K562 (cell line): ENCODE results near the gene SLC43A2. TPM values are rescaled to one million over a fixed set of nuclear protein-coding genes. Genes with fewer than 3 reads are reported as not detected.

Experiments used
- ATAC-seq: fragments of 200-7000 bp; cut with Tn5 transposase; 3 replicates; pipeline ENCODE4 v1.9.1; 2020; ENCODE audit warnings: moderate library complexity
- BruUV-seq: library from RNA; stranded (reverse); fragments of 400-500 nt; replicated peaks from 2 replicates; lab custom pipeline; 2021; lab: Mats Ljungman, UMichigan
- CTCF ChIA-PET: fragments of 300-600 bp; formaldehyde crosslinking; extraction: SDS; loops from one replicate; lab custom pipeline; 2021; ENCODE audit warnings: low intra/inter-chr PET ratio; lab: Yijun Ruan, JAX
- POLR2A ChIA-PET: fragments of 300-600, 350-650 bp; sonication (Branson Sonifier 250); formaldehyde crosslinking; extraction: SDS; loops from one replicate; lab custom pipeline; 2021; ENCODE audit warnings: antibody characterized with exemption, inconsistent platforms; lab: Yijun Ruan, JAX
- DNase-seq, 4 experiments: peaks; one replicate each; pipeline versions ENCODE4 v3.0.0 to v3.0.0-alpha.2; 2011 to 2018; ENCODE audit warnings: low spot score in 3 of 4, mixed read lengths in 3 of 4; ENCODE audit errors: extremely low read depth in 1 of 4
- FAIRE-seq: peaks from 2 replicates; lab custom pipeline; 2011; peaks lifted over from hg19 to GRCh38; lab: Jason Lieb, UNC
- H2AFZ ChIP-seq: 2 replicates; pipeline ENCODE4 v1.6.0; 2011; ENCODE audit warnings: low read depth, low read length, control low read depth, inconsistent platforms
- H3K27ac ChIP-seq: fragments of 200-600 bp; 3 replicates; pipeline ENCODE4 v1.8.0; 2011; ENCODE audit warnings: low read depth, mild to moderate bottlenecking, control low read depth, inconsistent platforms, low read length, moderate library complexity, mixed read lengths; ENCODE audit errors: extremely low read depth
- H3K27me3 ChIP-seq, 2 experiments: fragments of 300-600 bp in 1 of 2; 2 replicates in 1 of 2; 3 replicates in 1 of 2; pipeline versions ENCODE4 v1.6.0 to v1.8.0; 2011; ENCODE audit warnings: inconsistent platforms in 2 of 2, low read length in 2 of 2, mild to moderate bottlenecking in 1 of 2, mixed read lengths in 1 of 2, moderate library complexity in 1 of 2; ENCODE audit not compliant: control insufficient read depth in 2 of 2, insufficient read depth in 2 of 2
- H3K36me3 ChIP-seq: fragments of 300-600 bp; 3 replicates; pipeline ENCODE4 v1.8.0; 2011; ENCODE audit warnings: mild to moderate bottlenecking, low read length, inconsistent platforms; ENCODE audit not compliant: control insufficient read depth, insufficient read depth
- H3K4me1 ChIP-seq, 2 experiments: fragments of 200-600 bp in 1 of 2; replicated peaks in 1 of 2; 2 replicates in 1 of 2; 3 replicates in 1 of 2; pipeline versions ENCODE4 v1.5.1 to v1.8.0; 2011; ENCODE audit warnings: inconsistent platforms in 2 of 2, low read length in 2 of 2, mild to moderate bottlenecking in 1 of 2, mixed read lengths in 1 of 2, moderate library complexity in 1 of 2; ENCODE audit not compliant: control insufficient read depth in 2 of 2, insufficient read depth in 2 of 2
- H3K4me2 ChIP-seq: 2 replicates; pipeline ENCODE4 v1.6.1; 2011; ENCODE audit warnings: low read length, control low read depth, inconsistent platforms, mixed read lengths; ENCODE audit not compliant: insufficient read depth
- H3K4me3 ChIP-seq: fragments of 200-600 bp; sonication (generic), shearing (Covaris generic); 2 replicates; pipeline ENCODE4 v1.5.1; 2016; ENCODE audit warnings: control low read depth, inconsistent platforms
- H3K79me2 ChIP-seq: fragments of 200-600 bp; 3 replicates; pipeline ENCODE4 v1.8.0; 2011; ENCODE audit warnings: low read length, inconsistent platforms; ENCODE audit not compliant: control insufficient read depth, insufficient read depth
- H3K9ac ChIP-seq, 2 experiments: 2 replicates each; pipeline versions ENCODE4 v1.6.0 to v1.6.1; 2011; ENCODE audit warnings: low read depth in 2 of 2, low read length in 2 of 2, control low read depth in 1 of 2, inconsistent platforms in 1 of 2, mild to moderate bottlenecking in 1 of 2, mixed read lengths in 1 of 2; ENCODE audit not compliant: insufficient read depth in 1 of 2
- H3K9me1 ChIP-seq: one replicate; pipeline ENCODE4 v1.6.0; 2011; ENCODE audit warnings: inconsistent platforms, mild to moderate bottlenecking, low read length, moderate library complexity; ENCODE audit not compliant: control insufficient read depth, insufficient read depth
- H3K9me3 ChIP-seq: replicated peaks from 2 replicates; pipeline ENCODE4 v1.5.1; 2011; ENCODE audit warnings: low read depth, low read length, inconsistent platforms; ENCODE audit not compliant: control insufficient read depth, insufficient read depth
- H4K20me1 ChIP-seq: replicated peaks from 2 replicates; pipeline ENCODE4 v1.6.1; 2011; ENCODE audit warnings: low read length, inconsistent platforms, mixed read lengths; ENCODE audit not compliant: control insufficient read depth, insufficient read depth
- CBX3 ChIP-seq, 2 experiments: IDR thresholded peaks; 1 replicate in 1 of 2; 2 replicates in 1 of 2; pipeline ENCODE4 v1.6.1; 2012; ENCODE audit warnings: inconsistent platforms in 2 of 2, low read length in 2 of 2, borderline replicate concordance in 1 of 2, control low read depth in 1 of 2
- FOSL1 ChIP-seq: fragments of 200-800 bp; sonication (Bioruptor generic); conservative IDR thresholded peaks from 2 replicates; pipeline ENCODE4 v1.6.1; 2016; ENCODE audit warnings: missing genetic modification characterization, missing compliant biosample characterization
- FOXJ3 ChIP-seq: sonication (generic); formaldehyde crosslinking; IDR thresholded peaks from 2 replicates; pipeline ENCODE4 v1.4.0; 2020; ENCODE audit warnings: mild to moderate bottlenecking, missing genetic modification reagents
- FOXK1 ChIP-seq: sonication (generic); formaldehyde crosslinking; IDR thresholded peaks from 2 replicates; pipeline ENCODE4 v1.8.0; 2022; ENCODE audit warnings: missing genetic modification reagents, mild to moderate bottlenecking, borderline replicate concordance
- MXD1 ChIP-seq: fragments of 250-450 bp; sonication (Bioruptor Pico); IDR thresholded peaks from 2 replicates; pipeline ENCODE4 v1.8.0; 2021; ENCODE audit warnings: borderline replicate concordance, mild to moderate bottlenecking, moderate library complexity; ENCODE audit not compliant: poor library complexity, severe bottlenecking
- POLR2G ChIP-seq: fragments of 200-400 bp; formaldehyde crosslinking; IDR thresholded peaks from 2 replicates; pipeline ENCODE4 v1.6.1; 2017; ENCODE audit warnings: low read depth, mild to moderate bottlenecking, antibody characterized with exemption, low read length, moderate library complexity
- RBFOX2 ChIP-seq: fragments of 200-400 bp; formaldehyde crosslinking; IDR thresholded peaks from 2 replicates; pipeline ENCODE4 v1.6.1; 2017; ENCODE audit warnings: low read depth, mild to moderate bottlenecking, low read length, moderate library complexity
- ZBTB33 ChIP-seq: sonication (generic); formaldehyde crosslinking; IDR thresholded peaks from 2 replicates; pipeline ENCODE4 v1.8.1; 2023; ENCODE audit warnings: mild to moderate bottlenecking, missing genetic modification reagents
- ZBTB43 ChIP-seq: sonication (generic); formaldehyde crosslinking; IDR thresholded peaks from 2 replicates; pipeline ENCODE4 v1.8.0; 2023; ENCODE audit warnings: mild to moderate bottlenecking, missing genetic modification reagents
- ZNF212 ChIP-seq: fragments of 450-650 bp; formaldehyde crosslinking; IDR thresholded peaks from 2 replicates; pipeline ENCODE4 v1.4.0; 2020; ENCODE audit warnings: mild to moderate bottlenecking
- WGBS: fragments of 100-300 bp; shearing (Covaris generic); methylation state at CpG from one replicate; pipeline ENCODE4 v1.1.6; 2016; ENCODE audit warnings: low coverage, mixed read lengths; ENCODE audit not compliant: insufficient coverage; ENCODE audit errors: missing lambda C conversion rate; 5-methylcytosine and 5-hydroxymethylcytosine counted together
- in situ Hi-C: fragments of 300-500 bp; cut with MboI; formaldehyde crosslinking; loops from 4 replicates; pipeline ENCODE4 v1.15.0; 2018; ENCODE audit warnings: inconsistent platforms, mixed read lengths
- intact Hi-C: fragments of 100-400 bp; cut with micrococcal nuclease; formaldehyde crosslinking; loops from 2 replicates; pipeline ENCODE4 v1.14.2; 2022
- polyA plus RNA-seq, 8 experiments: library from polyadenylated mRNA; depleted of rRNA in 4 of 8; stranded (reverse) in 5 of 8; unstranded in 3 of 8; fragments of >200 nt; fragmentation: Nextera tagmentation in 2 of 8; fragmentation: Illumina TruSeq in 1 of 8; extraction: Ambion mirVana in 2 of 8; extraction: Trizol in 1 of 8; gene quantifications; 2 replicates each; pipeline versions ENCODE4 v1.2.1 to v1.2.3, GENCODE V29; 2011 to 2014; ENCODE audit warnings: inconsistent platforms in 1 of 8, missing spikeins in 1 of 8
- total RNA-seq, 7 experiments: library from RNA; depleted of rRNA in 6 of 7; stranded (reverse); fragments of >200 nt in 6 of 7; fragmentation: Illumina TruSeq in 2 of 7; extraction: Trizol in 2 of 7; gene quantifications; 2 replicates each; pipeline versions ENCODE4 v1.2.1 to v1.2.3, GENCODE V29; 2011 to 2021; ENCODE audit warnings: low replicate concordance in 1 of 7

The SLC43A2 gene
- total and polyA plus RNA-seq, 9 of the 15 experiments (the other 6 are each of a cell fraction or from before 2014, with no cell fraction given): 0.03 to 10.2 (median 3.6) TPM

GRCh38 chr17:1676401-1676800 lies 47.8 kb upstream of the SLC43A2 start (continued):
- TF ChIP-seq FOXJ3: no peak
- TF ChIP-seq MXD1 (CRISPR knock-in tag): no peak
- TF ChIP-seq FOXK1 (CRISPR knock-in tag): no peak
- TF ChIP-seq FOSL1 (tag): no peak

- no peak for ATAC-seq
- DNase-seq: no peak
- WGBS: 95% methylated on average over 23 of the region's 26 CpGs
- no peak for FAIRE-seq
- H3K4me3 ChIP-seq: no peak overlapping the region
- peaks cover 0 to 3% of the 10 kb centered on the region in 2 experiments; a peak in 2 of 5 replicates for H3K4me1 ChIP-seq
- no peaks in the 10 kb centered on the region for H3K9me1 ChIP-seq
- BruUV-seq: no TSS peak
- H3K27me3 ChIP-seq: no peaks in the 10 kb centered on the region
- CTCF ChIA-PET: no interaction called here
- 0 out of 2 replicates have a peak, but pooled peaks cover 6% of the 10 kb centered on the region for H4K20me1 ChIP-seq
- TF ChIP-seq CBX3 (IDR thresholded peaks at IDR 0.05; ENCODE audit: borderline replicate concordance in 1 of 2, low read length in 2 of 2): no peak
- TF ChIP-seq ZNF212 (CRISPR knock-in tag): no peak
- peak; percentile 44 for TF ChIP-seq RBFOX2
- peak; percentile 63; the same call in 1 of the 2 replicates for TF ChIP-seq ZBTB33 (CRISPR knock-in tag)
- no peak for TF ChIP-seq ZBTB43 (CRISPR knock-in tag)
- TF ChIP-seq POLR2G: peak; percentile 34; the same call in 1 of the 2 replicates
- no peak overlapping the region; the same call in 2 of the 3 replicates for H3K27ac ChIP-seq
- intact Hi-C loops: no loop called here
- peaks cover 12% of the 10 kb centered on the region for H3K79me2 ChIP-seq
- H3K36me3 ChIP-seq: peaks cover 88% of the 10 kb centered on the region
- in situ Hi-C loops: loop anchor here (5.0 to 10.0 kb wide), 2 partner anchors 39 to 192 kb away; partner anchors contain the start of gene TLCD2
- H3K9ac ChIP-seq: no peak overlapping the region; a peak in 1 of 4 replicates
- H3K4me2 ChIP-seq: no peak overlapping the region
- no peak overlapping the region for H2AFZ ChIP-seq
- POLR2A ChIA-PET: interaction anchor here (0.7 to 1.4 kb wide), 3 partner anchors 11 to 32 kb away, joined by 3 to 5 read pairs (median 4); partner anchors contain the start of gene RILP
- no peaks in the 10 kb centered on the region for H3K9me3 ChIP-seq
Observed at GRCh38 chr17:1673041-1673785, 44.6 kb upstream of the SLC43A2 start.
